OCI-LY1 (cell line): ENCODE measurements around the gene PFDN4.

Experiments
- H2AFZ ChIP-seq: fragments of 200-600 bp; sonication (generic), shearing (Covaris generic); 2 replicates; pipeline ENCODE4 v1.6.0; 2014; ENCODE audit warnings: antibody characterized with exemption, mild to moderate bottlenecking, low read length
- H3F3A ChIP-seq: fragments of 200-600 bp; sonication (generic), shearing (Covaris generic); 2 replicates; pipeline ENCODE4 v1.6.0; 2014; ENCODE audit warnings: mild to moderate bottlenecking, antibody characterized with exemption, low read length, moderate library complexity; ENCODE audit not compliant: insufficient read depth
- H3K27ac ChIP-seq: fragments of 200-600 bp; sonication (generic); 2 replicates; pipeline ENCODE4 v1.5.1; 2014; ENCODE audit warnings: low read length, mixed run types, mild to moderate bottlenecking, low read depth; ENCODE audit not compliant: poor library complexity, severe bottlenecking
- H3K27me3 ChIP-seq: fragments of 200-600 bp; sonication (generic); 2 replicates; pipeline ENCODE4 v1.6.0; 2014; ENCODE audit warnings: antibody characterized with exemption, mild to moderate bottlenecking, low read length, moderate library complexity; ENCODE audit not compliant: insufficient read depth
- H3K36me3 ChIP-seq: fragments of 200-600 bp; sonication (generic); 2 replicates; pipeline ENCODE4 v1.6.1; 2014; ENCODE audit warnings: mild to moderate bottlenecking, antibody characterized with exemption, low read length, moderate library complexity, mixed read lengths; ENCODE audit not compliant: insufficient read depth
- H3K4me1 ChIP-seq: fragments of 200-600 bp; sonication (generic); 2 replicates; pipeline ENCODE4 v1.5.1; 2014; ENCODE audit warnings: mild to moderate bottlenecking, low read length, moderate library complexity; ENCODE audit not compliant: insufficient read depth, severe bottlenecking
- H3K4me2 ChIP-seq: fragments of 200-600 bp; sonication (generic), shearing (Covaris generic); 2 replicates; pipeline ENCODE4 v1.6.1; 2014; ENCODE audit warnings: low read length
- H3K4me3 ChIP-seq: fragments of 200-600 bp; sonication (generic); 2 replicates; pipeline ENCODE4 v1.5.1; 2014; ENCODE audit warnings: low read length, low read depth, mild to moderate bottlenecking, mixed read lengths; ENCODE audit not compliant: poor library complexity, severe bottlenecking
- H3K79me2 ChIP-seq: fragments of 200-600 bp; shearing (Covaris generic); 2 replicates; pipeline ENCODE4 v1.6.1; 2016; ENCODE audit warnings: mixed run types, low read length, mixed read lengths; ENCODE audit not compliant: insufficient read depth
- H3K9ac ChIP-seq: fragments of 200-600 bp; sonication (generic), shearing (Covaris generic); 2 replicates; pipeline ENCODE4 v1.6.1; 2014; ENCODE audit warnings: mild to moderate bottlenecking, low read length, mixed read lengths
- H3K9me2 ChIP-seq: fragments of 200-600 bp; sonication (generic), shearing (Covaris generic); 2 replicates; pipeline ENCODE4 v1.6.1; 2014; ENCODE audit warnings: low read depth, mild to moderate bottlenecking, low read length, mixed read lengths
- H3K9me3 ChIP-seq: fragments of 200-600 bp; shearing (Covaris generic); 2 replicates; pipeline ENCODE4 v1.6.1; 2014; ENCODE audit warnings: low read length, mixed read lengths
- H4K20me1 ChIP-seq: fragments of 200-600 bp; sonication (generic), shearing (Covaris generic); 2 replicates; pipeline ENCODE4 v1.6.0; 2016; ENCODE audit warnings: mild to moderate bottlenecking, low read length; ENCODE audit not compliant: insufficient read depth
- CTCF ChIP-seq: fragments of 200-600 bp; sonication (generic), shearing (Covaris generic); IDR thresholded peaks from 2 replicates; pipeline ENCODE4 v1.5.1; 2017; ENCODE audit warnings: mild to moderate bottlenecking, antibody characterized with exemption, low read length, moderate library complexity, mixed read lengths
- EZH2 ChIP-seq: fragments of 200-600 bp; sonication (generic), shearing (Covaris generic); IDR thresholded peaks from 2 replicates; pipeline ENCODE4 v1.8.0; 2017; ENCODE audit warnings: borderline replicate concordance, mixed run types, mild to moderate bottlenecking, antibody characterized with exemption, low read length, moderate library complexity, mixed read lengths

The PFDN4 gene

GRCh38 chr20:54160065-54161007, 47.6 kb upstream of the PFDN4 start:
- TF ChIP-seq CTCF: no peak
- TF ChIP-seq EZH2: no peak
- no peak overlapping the region for H3K27ac ChIP-seq

GRCh38 chr20:54161008-54161820, 46.7 kb upstream of the PFDN4 start:
- Histone ChIP-seq H3K36me3 (no peaks in the 10 kb centered on the region), H3K27ac (no peak overlapping the region), H3K4me2 (no peak overlapping the region)

More at GRCh38 chr20:54160065-54161007, 47.6 kb upstream of the PFDN4 start:
- no peaks in the 10 kb centered on the region for H3K36me3 ChIP-seq
- no peaks in the 10 kb centered on the region for H3F3A ChIP-seq
- H3K4me1 ChIP-seq: no peaks in the 10 kb centered on the region
- H3K9me2 ChIP-seq: no peaks in the 10 kb centered on the region
- no peak overlapping the region for H3K4me3 ChIP-seq
- no peak overlapping the region for H3K4me2 ChIP-seq
- H3K9me3 ChIP-seq: no peaks in the 10 kb centered on the region
- H3K9ac ChIP-seq: no peak overlapping the region
- peaks cover 8% of the 10 kb centered on the region; the same call in 1 of the 2 replicates for H3K27me3 ChIP-seq
- H4K20me1 ChIP-seq: no peaks in the 10 kb centered on the region
- no peaks in the 10 kb centered on the region for H3K79me2 ChIP-seq
- H2AFZ ChIP-seq: no peak overlapping the region

DNA sequence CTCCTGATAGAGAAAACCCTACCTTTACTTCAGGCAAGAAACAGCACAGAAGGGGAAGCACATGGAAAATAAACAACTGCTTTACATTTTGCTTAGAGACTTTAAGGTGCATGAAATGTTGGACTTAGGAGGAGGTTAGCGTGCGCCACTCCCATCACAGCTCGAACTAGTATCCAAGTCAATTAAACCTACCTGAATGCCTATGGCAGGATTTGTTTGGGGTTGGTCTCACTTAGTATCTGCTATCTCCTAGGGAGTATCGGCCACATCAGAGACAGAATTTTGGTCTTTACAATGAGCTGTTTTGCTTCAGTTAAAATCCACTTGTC, 46.1 kb upstream of the PFDN4 start:
- Histone ChIP-seq H3F3A (no peaks in the 10 kb centered on the region), H3K4me2 (no peak overlapping the region), H3K9me2 (no peaks in the 10 kb centered on the region), H3K4me1 (no peaks in the 10 kb centered on the region), H2AFZ (no peak overlapping the region), H3K4me3 (no peak overlapping the region), H3K36me3 (no peaks in the 10 kb centered on the region), H3K27me3 (peaks cover 7% of the 10 kb centered on the region; the same call in 1 of the 2 replicates), H3K9ac (no peak overlapping the region), H3K27ac (no peak overlapping the region), H3K79me2 (no peaks in the 10 kb centered on the region), H4K20me1 (no peaks in the 10 kb centered on the region), H3K9me3 (no peaks in the 10 kb centered on the region)
- TF ChIP-seq EZH2: no peak
- TF ChIP-seq CTCF: no peak

More at GRCh38 chr20:54161008-54161820, 46.7 kb upstream of the PFDN4 start:
- H3K9me2 ChIP-seq: no peaks in the 10 kb centered on the region
- no peak overlapping the region for H3K4me3 ChIP-seq
- no peak overlapping the region for H2AFZ ChIP-seq
- H4K20me1 ChIP-seq: no peaks in the 10 kb centered on the region
- TF ChIP-seq CTCF: no peak
- TF ChIP-seq EZH2: no peak
- no peaks in the 10 kb centered on the region for H3K79me2 ChIP-seq
- H3K27me3 ChIP-seq: peaks cover 8% of the 10 kb centered on the region; the same call in 1 of the 2 replicates
- no peaks in the 10 kb centered on the region for H3F3A ChIP-seq
- H3K9ac ChIP-seq: no peak overlapping the region
- H3K9me3 ChIP-seq: no peaks in the 10 kb centered on the region
- no peaks in the 10 kb centered on the region for H3K4me1 ChIP-seq
